GM23338 (cell line): ENCODE measurements around the gene GCKR. TPM values are rescaled to one million over a fixed set of nuclear protein-coding genes. Genes with fewer than 3 reads are reported as not detected.

Experiments used
- ATAC-seq: fragments of 200-7000 bp; cut with Tn5 transposase; 3 replicates; pipeline ENCODE4 v1.9.1; 2020
- DNase-seq: peaks from one replicate; pipeline ENCODE4 v3.0.0-alpha.2; 2015; ENCODE audit warnings: low spot score
- H2AFZ ChIP-seq: fragments of 200-600 bp; sonication (generic); 2 replicates; pipeline ENCODE4 v1.8.0; 2016; ENCODE audit warnings: antibody characterized with exemption, mild to moderate bottlenecking, moderate library complexity
- H3F3A ChIP-seq: fragments of 200-600 bp; sonication (generic); replicated peaks from 2 replicates; pipeline ENCODE4 v1.8.0; 2017; ENCODE audit warnings: antibody characterized with exemption, mixed run types, low read depth
- H3K27ac ChIP-seq: fragments of 200-600 bp; sonication (generic); 2 replicates; pipeline ENCODE4 v1.6.1; 2016; ENCODE audit warnings: low read depth
- H3K27me3 ChIP-seq: fragments of 200-600 bp; sonication (generic); 2 replicates; pipeline ENCODE4 v1.8.0; 2016; ENCODE audit warnings: mild to moderate bottlenecking, mixed run types, moderate library complexity; ENCODE audit not compliant: insufficient read depth
- H3K36me3 ChIP-seq: fragments of 200-600 bp; sonication (generic); 2 replicates; pipeline ENCODE4 v1.8.0; 2016; ENCODE audit warnings: mild to moderate bottlenecking; ENCODE audit not compliant: insufficient read depth
- H3K4me1 ChIP-seq: fragments of 200-600 bp; sonication (generic); 2 replicates; pipeline ENCODE4 v1.8.0; 2016; ENCODE audit warnings: mild to moderate bottlenecking, moderate library complexity; ENCODE audit not compliant: insufficient read depth
- H3K4me2 ChIP-seq: fragments of 200-600 bp; sonication (generic); 2 replicates; pipeline ENCODE4 v1.7.1; 2017; ENCODE audit warnings: mixed run types
- H3K4me3 ChIP-seq: fragments of 200-600 bp; sonication (generic); 2 replicates; pipeline ENCODE4 v1.6.1; 2016; ENCODE audit warnings: mixed run types
- H3K79me2 ChIP-seq: fragments of 200-600 bp; sonication (generic); replicated peaks from 2 replicates; pipeline ENCODE4 v1.8.0; 2017; ENCODE audit warnings: mild to moderate bottlenecking; ENCODE audit not compliant: insufficient read depth
- H3K9me2 ChIP-seq: fragments of 200-600 bp; sonication (generic); 2 replicates; pipeline ENCODE4 v1.8.0; 2017; ENCODE audit not compliant: insufficient read depth
- H4K20me1 ChIP-seq: fragments of 200-600 bp; sonication (generic); replicated peaks from 2 replicates; pipeline ENCODE4 v1.8.0; 2017; ENCODE audit warnings: mild to moderate bottlenecking; ENCODE audit not compliant: insufficient read depth
- H3K27ac Mint-ChIP-seq: 2 replicates; pipeline ENCODE4 v1.8.0; 2020; ENCODE audit warnings: inconsistent platforms, mild to moderate bottlenecking, moderate library complexity, mixed read lengths
- H3K27me3 Mint-ChIP-seq: 3 replicates; pipeline ENCODE4 v1.8.0; 2022; ENCODE audit warnings: low read depth, mild to moderate bottlenecking, moderate library complexity, mixed read lengths, inconsistent platforms; ENCODE audit not compliant: insufficient read depth, poor library complexity
- H3K36me3 Mint-ChIP-seq: 3 replicates; pipeline ENCODE4 v1.8.0; 2021; ENCODE audit warnings: low read depth, mild to moderate bottlenecking, inconsistent platforms, moderate library complexity, mixed read lengths
- H3K4me1 Mint-ChIP-seq: 3 replicates; pipeline ENCODE4 v1.8.0; 2020; ENCODE audit warnings: mild to moderate bottlenecking, inconsistent platforms, mixed read lengths
- H3K4me3 Mint-ChIP-seq: 3 replicates; pipeline ENCODE4 v1.8.0; 2021; ENCODE audit warnings: moderate library complexity, mild to moderate bottlenecking, inconsistent platforms, mixed read lengths
- H3K9me3 Mint-ChIP-seq: 3 replicates; pipeline ENCODE4 v1.8.0; 2020; ENCODE audit warnings: moderate library complexity, mild to moderate bottlenecking, inconsistent platforms, mixed read lengths
- CREB1 ChIP-seq: fragments of 250-450 bp; sonication (Bioruptor Pico); IDR thresholded peaks from 2 replicates; pipeline ENCODE4 v1.5.0; 2020; ENCODE audit warnings: low read depth, mild to moderate bottlenecking, moderate library complexity
- JUNB ChIP-seq: IDR thresholded peaks from one replicate; pipeline ENCODE4 v1.6.1; 2016; ENCODE audit warnings: antibody characterized with exemption; ENCODE audit not compliant: unreplicated experiment
- NANOG ChIP-seq: IDR thresholded peaks from 2 replicates; pipeline ENCODE4 v1.6.1; 2016; ENCODE audit warnings: antibody characterized with exemption, borderline replicate concordance
- STAT1 ChIP-seq: IDR thresholded peaks from one replicate; pipeline ENCODE4 v1.6.1; 2016; ENCODE audit warnings: antibody characterized with exemption; ENCODE audit not compliant: unreplicated experiment
- ZNF462 ChIP-seq: fragments of 250-450 bp; sonication (Bioruptor Pico); IDR thresholded peaks from 2 replicates; pipeline ENCODE4 v1.5.0; 2020; ENCODE audit warnings: mild to moderate bottlenecking, moderate library complexity
- polyA plus RNA-seq: library from polyadenylated mRNA; unstranded; fragments of >200 nt; fragmentation: Nextera tagmentation; extraction: Ambion mirVana; gene quantifications from 2 replicates; pipeline ENCODE4 v1.2.1, GENCODE V29; 2016
- total RNA-seq: library from RNA; depleted of rRNA; stranded (reverse); fragments of >200 nt; shearing (Covaris generic); gene quantifications from 2 replicates; pipeline ENCODE4 v1.2.3, GENCODE V29; 2014
- TF ChIP-seq, protein P1 (sequence below): IDR thresholded peaks from one replicate; pipeline ENCODE4 v1.6.1; 2018; ENCODE audit warnings: antibody characterized with exemption; ENCODE audit not compliant: unreplicated experiment
- TF ChIP-seq, protein P2 (sequence below), 2 experiments: fragments of 200-600 bp in 1 of 2; sonication (generic) in 1 of 2; conservative IDR thresholded peaks; 2 replicates each; pipeline versions ENCODE4 v1.5.1 to v1.6.1; 2016 to 2017; ENCODE audit warnings: antibody characterized with exemption in 2 of 2, low read depth in 2 of 2, mild to moderate bottlenecking in 2 of 2, moderate library complexity in 1 of 2

Gene GCKR
- total and polyA plus RNA-seq, 2 experiments from 2014 or later: not detected

GRCh38 chr2:27571681-27572080 is 75.0 kb downstream of the GCKR start (continued):
- TF ChIP-seq, protein P1, sequence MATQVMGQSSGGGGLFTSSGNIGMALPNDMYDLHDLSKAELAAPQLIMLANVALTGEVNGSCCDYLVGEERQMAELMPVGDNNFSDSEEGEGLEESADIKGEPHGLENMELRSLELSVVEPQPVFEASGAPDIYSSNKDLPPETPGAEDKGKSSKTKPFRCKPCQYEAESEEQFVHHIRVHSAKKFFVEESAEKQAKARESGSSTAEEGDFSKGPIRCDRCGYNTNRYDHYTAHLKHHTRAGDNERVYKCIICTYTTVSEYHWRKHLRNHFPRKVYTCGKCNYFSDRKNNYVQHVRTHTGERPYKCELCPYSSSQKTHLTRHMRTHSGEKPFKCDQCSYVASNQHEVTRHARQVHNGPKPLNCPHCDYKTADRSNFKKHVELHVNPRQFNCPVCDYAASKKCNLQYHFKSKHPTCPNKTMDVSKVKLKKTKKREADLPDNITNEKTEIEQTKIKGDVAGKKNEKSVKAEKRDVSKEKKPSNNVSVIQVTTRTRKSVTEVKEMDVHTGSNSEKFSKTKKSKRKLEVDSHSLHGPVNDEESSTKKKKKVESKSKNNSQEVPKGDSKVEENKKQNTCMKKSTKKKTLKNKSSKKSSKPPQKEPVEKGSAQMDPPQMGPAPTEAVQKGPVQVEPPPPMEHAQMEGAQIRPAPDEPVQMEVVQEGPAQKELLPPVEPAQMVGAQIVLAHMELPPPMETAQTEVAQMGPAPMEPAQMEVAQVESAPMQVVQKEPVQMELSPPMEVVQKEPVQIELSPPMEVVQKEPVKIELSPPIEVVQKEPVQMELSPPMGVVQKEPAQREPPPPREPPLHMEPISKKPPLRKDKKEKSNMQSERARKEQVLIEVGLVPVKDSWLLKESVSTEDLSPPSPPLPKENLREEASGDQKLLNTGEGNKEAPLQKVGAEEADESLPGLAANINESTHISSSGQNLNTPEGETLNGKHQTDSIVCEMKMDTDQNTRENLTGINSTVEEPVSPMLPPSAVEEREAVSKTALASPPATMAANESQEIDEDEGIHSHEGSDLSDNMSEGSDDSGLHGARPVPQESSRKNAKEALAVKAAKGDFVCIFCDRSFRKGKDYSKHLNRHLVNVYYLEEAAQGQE: no peak
- no peak for TF ChIP-seq CREB1 (CRISPR knock-in tag)

DNA sequence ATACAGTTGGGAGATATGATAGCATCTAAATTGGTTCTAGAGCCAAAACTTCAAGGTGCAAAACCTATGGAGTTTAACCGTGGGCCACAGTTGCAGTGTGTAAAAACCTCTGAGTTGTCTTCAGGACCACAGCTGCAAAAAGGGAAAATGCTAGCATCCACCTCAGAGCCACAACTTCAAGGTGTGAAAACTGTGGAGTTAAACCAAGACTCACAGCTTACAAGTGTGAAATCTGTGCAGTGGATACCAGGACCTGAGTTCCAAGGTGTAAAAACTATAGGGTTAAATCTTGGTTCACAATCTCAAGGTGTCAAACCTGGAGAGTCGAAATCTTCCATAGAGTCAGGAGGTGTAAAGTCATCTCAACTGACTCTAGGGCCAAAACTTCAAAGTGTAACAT is 75.8 kb downstream of the GCKR start:
- ATAC-seq (no peak), DNase-seq (no peak)
- peaks cover 12% of the 10 kb centered on the region; the same call in 1 of the 2 replicates for H3K27me3 ChIP-seq
- peaks cover 3% of the 10 kb centered on the region; the same call in 1 of the 3 replicates for H3K36me3 Mint-ChIP-seq
- H3K4me1 ChIP-seq: no peaks in the 10 kb centered on the region
- H2AFZ ChIP-seq: no peak overlapping the region
- peaks cover 3% of the 10 kb centered on the region; the same call in 1 of the 2 replicates for H3K9me2 ChIP-seq
- no peaks in the 10 kb centered on the region for H3K79me2 ChIP-seq
- H3K4me3 ChIP-seq: no peak overlapping the region
- peaks cover 42% of the 10 kb centered on the region; the same call in 2 of the 3 replicates for H3K9me3 Mint-ChIP-seq
- no peaks in the 10 kb centered on the region for H3K36me3 ChIP-seq
- no peak overlapping the region for H3K27ac ChIP-seq
- H3K27ac Mint-ChIP-seq: no peak overlapping the region
- H3K27me3 Mint-ChIP-seq: no peaks in the 10 kb centered on the region
- no peaks in the 10 kb centered on the region for H3K4me1 Mint-ChIP-seq
- no peaks in the 10 kb centered on the region for H3F3A ChIP-seq
- H4K20me1 ChIP-seq: no peaks in the 10 kb centered on the region
- no peak overlapping the region for H3K4me2 ChIP-seq
- H3K4me3 Mint-ChIP-seq: no peak overlapping the region
- TF ChIP-seq NANOG: no peak

DNA sequence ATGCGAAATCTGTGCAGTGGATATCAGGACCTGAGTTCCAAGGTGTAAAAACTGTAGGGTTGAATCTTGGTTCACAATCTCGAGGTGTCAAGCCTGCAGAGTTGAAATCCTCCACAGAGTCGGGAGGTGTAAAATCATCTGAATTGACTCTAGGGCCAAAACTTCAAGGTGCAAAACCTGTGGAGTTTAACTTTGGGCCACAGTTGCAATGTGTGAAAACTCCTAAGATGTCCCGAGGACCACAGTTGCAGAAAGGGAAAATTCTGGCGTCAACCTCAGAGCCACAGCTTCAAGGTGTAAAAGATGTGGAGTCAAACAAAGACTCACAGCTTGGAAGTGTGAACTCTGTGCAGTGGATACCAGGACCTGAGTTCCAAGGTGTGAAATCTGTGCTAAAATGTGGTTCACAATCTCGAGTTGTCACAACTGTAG is 76.4 kb downstream of the GCKR start:
- H3K36me3 Mint-ChIP-seq: peaks cover 3% of the 10 kb centered on the region; the same call in 1 of the 3 replicates

More for the DNA sequence above, 76.4 kb downstream of the GCKR start:
- H3K4me3 ChIP-seq: no peak overlapping the region
- peaks cover 12% of the 10 kb centered on the region; the same call in 1 of the 2 replicates for H3K27me3 ChIP-seq
- H4K20me1 ChIP-seq: no peaks in the 10 kb centered on the region
- H2AFZ ChIP-seq: no peak overlapping the region
- ATAC-seq: no peak
- no peak for DNase-seq
- no peaks in the 10 kb centered on the region for H3K36me3 ChIP-seq
- H3K4me2 ChIP-seq: no peak overlapping the region
- H3K27ac Mint-ChIP-seq: no peak overlapping the region
- no peak overlapping the region for H3K4me3 Mint-ChIP-seq
- TF ChIP-seq STAT1 (no peak), JUNB (no peak), ZNF462 (CRISPR knock-in tag) (no peak)
- TF ChIP-seq, protein P2, sequence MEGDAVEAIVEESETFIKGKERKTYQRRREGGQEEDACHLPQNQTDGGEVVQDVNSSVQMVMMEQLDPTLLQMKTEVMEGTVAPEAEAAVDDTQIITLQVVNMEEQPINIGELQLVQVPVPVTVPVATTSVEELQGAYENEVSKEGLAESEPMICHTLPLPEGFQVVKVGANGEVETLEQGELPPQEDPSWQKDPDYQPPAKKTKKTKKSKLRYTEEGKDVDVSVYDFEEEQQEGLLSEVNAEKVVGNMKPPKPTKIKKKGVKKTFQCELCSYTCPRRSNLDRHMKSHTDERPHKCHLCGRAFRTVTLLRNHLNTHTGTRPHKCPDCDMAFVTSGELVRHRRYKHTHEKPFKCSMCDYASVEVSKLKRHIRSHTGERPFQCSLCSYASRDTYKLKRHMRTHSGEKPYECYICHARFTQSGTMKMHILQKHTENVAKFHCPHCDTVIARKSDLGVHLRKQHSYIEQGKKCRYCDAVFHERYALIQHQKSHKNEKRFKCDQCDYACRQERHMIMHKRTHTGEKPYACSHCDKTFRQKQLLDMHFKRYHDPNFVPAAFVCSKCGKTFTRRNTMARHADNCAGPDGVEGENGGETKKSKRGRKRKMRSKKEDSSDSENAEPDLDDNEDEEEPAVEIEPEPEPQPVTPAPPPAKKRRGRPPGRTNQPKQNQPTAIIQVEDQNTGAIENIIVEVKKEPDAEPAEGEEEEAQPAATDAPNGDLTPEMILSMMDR (conservative IDR thresholded peaks at IDR 0.05; ENCODE audit: low read depth in 2 of 2): no peak
- H3K27me3 Mint-ChIP-seq: peaks cover 2% of the 10 kb centered on the region
- H3K27ac ChIP-seq: no peak overlapping the region
- H3K9me2 ChIP-seq: peaks cover 3% of the 10 kb centered on the region; the same call in 1 of the 2 replicates
- H3K79me2 ChIP-seq: no peaks in the 10 kb centered on the region
- H3F3A ChIP-seq: no peaks in the 10 kb centered on the region
- peaks cover 47% of the 10 kb centered on the region; the same call in 2 of the 3 replicates for H3K9me3 Mint-ChIP-seq
- no peaks in the 10 kb centered on the region for H3K4me1 Mint-ChIP-seq
- no peaks in the 10 kb centered on the region for H3K4me1 ChIP-seq
